Thymus (tissue), 11 donors: ENCODE data around the gene CLIP1. TPM values are rescaled to one million over a fixed set of nuclear protein-coding genes. Genes with fewer than 3 reads are reported as not detected.
"Not testable (repeated sequence)": the region's sequence is repeated elsewhere in the genome, so short reads cannot be mapped to it uniquely, and the experiment has no call there.

ENCODE experiments used
- DNase-seq, 9 donors: peaks; one replicate each; pipeline ENCODE4 v3.0.0-alpha.2; 2013; ENCODE audit warnings: low spot score in 9 of 9, low read depth in 6 of 9, missing footprints in 1 of 9
- H3K27ac ChIP-seq, 2 donors: one replicate each; pipeline ENCODE4 v1.5.1; 2013; ENCODE audit warnings: control low read depth in 1 of 2, low read depth in 1 of 2, low read length in 1 of 2, mild to moderate bottlenecking in 1 of 2, moderate library complexity in 1 of 2
- H3K27me3 ChIP-seq, 2 donors: one replicate each; pipeline ENCODE4 v1.5.1; 2013; ENCODE audit warnings: low read length in 1 of 2; ENCODE audit not compliant: control insufficient read depth in 2 of 2, insufficient read depth in 1 of 2
- H3K36me3 ChIP-seq, 2 donors: one replicate each; pipeline ENCODE4 v1.5.1; 2013; ENCODE audit warnings: low read length in 1 of 2, mild to moderate bottlenecking in 1 of 2, moderate library complexity in 1 of 2; ENCODE audit not compliant: control insufficient read depth in 2 of 2, insufficient read depth in 2 of 2
- H3K4me1 ChIP-seq, 2 donors: one replicate each; pipeline ENCODE4 v1.5.1; 2013; ENCODE audit warnings: low read length in 2 of 2; ENCODE audit not compliant: control insufficient read depth in 2 of 2, insufficient read depth in 2 of 2
- H3K4me3 ChIP-seq, 2 donors: one replicate each; pipeline ENCODE4 v1.5.1; 2013; ENCODE audit warnings: low read length in 2 of 2, control low read depth in 1 of 2, mild to moderate bottlenecking in 1 of 2
- H3K9me3 ChIP-seq, 2 donors: one replicate each; pipeline ENCODE4 v1.5.1; 2013; ENCODE audit warnings: low read length in 1 of 2, mild to moderate bottlenecking in 1 of 2; ENCODE audit not compliant: control insufficient read depth in 2 of 2, insufficient read depth in 1 of 2
- WGBS: extraction: QIAGEN DNeasy Blood & Tissue Kit; methylation state at CpG from one replicate; pipeline ENCODE4 v1.1.7; 2013; 5-methylcytosine and 5-hydroxymethylcytosine counted together
- polyA plus RNA-seq: library from polyadenylated mRNA; stranded (reverse); fragments of 200-250 nt; gene quantifications from one replicate; pipeline ENCODE4 v1.2.3, GENCODE V29; 2013
- total RNA-seq: library from RNA; stranded (reverse); fragments of 120-200 nt; gene quantifications from one replicate; pipeline ENCODE4 v1.2.4, GENCODE V29; 2013
- donor health status: healthy.

Gene CLIP1
- total and polyA plus RNA-seq, 2 donors, result 18.4 to 26.7 TPM

- Histone ChIP-seq H3K27me3 (no peaks in the 10 kb centered on the region), H3K27ac (peak overlapping the region in 1 of 2 donors; percentile 31), H3K36me3 (no peaks in the 10 kb centered on the region), H3K9me3 (no peaks in the 10 kb centered on the region), H3K4me1 (peaks cover 5 to 9% of the 10 kb centered on the region in 2 donors), H3K4me3 (no peak overlapping the region)
- DNase-seq, result no peak
- 70% methylated on average over 6 of the region's 6 CpGs for WGBS
Measured at GRCh38 chr12:122403115-122403770, 19.2 kb downstream of the CLIP1 start.

DNA sequence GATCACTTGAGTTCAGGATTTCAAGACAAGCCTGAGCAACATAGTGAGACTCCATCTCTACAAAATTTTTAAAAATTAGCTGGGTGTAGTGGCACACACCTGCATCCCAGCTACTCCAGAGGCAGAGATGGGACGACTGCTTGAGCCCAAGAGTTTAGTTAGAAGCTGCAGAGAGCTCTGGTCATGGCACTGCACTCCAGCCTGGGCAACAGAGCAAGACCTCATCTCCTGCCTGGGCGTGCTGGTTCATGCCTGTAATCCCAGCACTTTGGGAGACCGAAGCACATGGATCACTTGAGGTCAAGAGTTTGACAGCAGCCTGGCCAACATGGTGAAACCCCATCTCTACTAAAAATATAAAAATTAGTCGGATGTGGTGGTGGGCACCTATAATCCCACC, 20.2 kb downstream of the CLIP1 start:
- 95% methylated on average over 4 of the region's 4 CpGs for WGBS
- Histone ChIP-seq H3K27me3 (no peaks in the 10 kb centered on the region), H3K27ac (no peak overlapping the region)

DNA sequence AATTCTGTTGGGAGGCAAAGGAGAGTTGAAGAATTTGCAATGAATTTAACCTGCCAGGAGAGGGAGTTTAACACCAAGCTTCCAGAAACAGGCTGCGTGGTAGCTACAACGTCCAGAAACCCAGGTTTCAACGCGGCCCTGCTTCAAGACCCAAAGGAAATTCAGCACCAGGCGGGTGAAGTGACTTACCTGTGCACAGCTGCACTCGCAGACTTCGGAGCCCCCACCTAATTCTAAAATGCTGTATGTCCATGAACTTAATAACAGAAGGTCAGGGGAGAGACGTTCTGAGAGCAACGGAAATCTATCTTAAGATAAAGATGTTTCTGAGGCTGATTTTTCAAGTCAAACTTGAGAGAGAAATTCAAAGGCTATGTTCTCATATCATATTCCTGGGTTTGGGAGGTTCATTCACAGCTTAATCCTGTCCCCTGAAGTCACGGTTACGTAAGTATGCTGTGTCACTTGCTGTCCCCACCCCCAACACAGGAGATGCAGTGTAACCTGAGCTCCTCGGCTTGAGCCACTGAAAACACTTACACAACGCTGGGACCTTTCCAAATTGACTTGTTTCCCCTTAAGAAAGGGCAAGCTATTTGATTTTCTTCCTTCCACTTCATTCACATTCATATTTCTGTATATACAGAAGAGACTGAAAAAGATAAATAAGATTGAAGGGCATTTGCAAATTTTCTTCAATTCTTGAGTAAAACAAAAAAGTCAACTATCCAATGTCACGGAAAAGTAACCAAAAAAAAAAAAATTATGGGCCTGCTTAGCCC, 22.7 kb downstream of the CLIP1 start:
- peaks cover 5 to 9% of the 10 kb centered on the region in 2 donors for H3K4me1 ChIP-seq
- WGBS, result 40% methylated on average over 14 of the region's 14 CpGs
- DNase-seq, result peak in 4 of 9 donors; percentile 23 to 72 (median 42)

More for the DNA sequence above, 20.2 kb downstream of the CLIP1 start:
- no peaks in the 10 kb centered on the region for H3K36me3 ChIP-seq
- peaks cover 5 to 9% of the 10 kb centered on the region in 2 donors for H3K4me1 ChIP-seq
- H3K4me3 ChIP-seq, result no peak overlapping the region
- no peak for DNase-seq
- no peaks in the 10 kb centered on the region for H3K9me3 ChIP-seq

GRCh38 chr12:122399254-122399591, 23.2 kb downstream of the CLIP1 start:
- no peaks in the 10 kb centered on the region for H3K36me3 ChIP-seq
- H3K4me3 ChIP-seq, result no peak overlapping the region
- no peaks in the 10 kb centered on the region for H3K27me3 ChIP-seq
- H3K4me1 ChIP-seq, result peaks cover 5 to 9% of the 10 kb centered on the region in 2 donors
- 35% methylated on average over 2 of the region's 2 CpGs for WGBS
- DNase-seq, result peak in 1 of 9 donors; percentile 24
- peaks cover 0 to 5% of the 10 kb centered on the region in 2 donors for H3K9me3 ChIP-seq
- peak overlapping the region; percentile 8 to 25 for H3K27ac ChIP-seq

More for the DNA sequence above, 22.7 kb downstream of the CLIP1 start:
- Histone ChIP-seq H3K36me3 (no peaks in the 10 kb centered on the region), H3K4me3 (no peak overlapping the region), H3K9me3 (peaks cover 0 to 5% of the 10 kb centered on the region in 2 donors), H3K27ac (peak overlapping the region; percentile 60 to 68), H3K27me3 (no peaks in the 10 kb centered on the region)

DNA sequence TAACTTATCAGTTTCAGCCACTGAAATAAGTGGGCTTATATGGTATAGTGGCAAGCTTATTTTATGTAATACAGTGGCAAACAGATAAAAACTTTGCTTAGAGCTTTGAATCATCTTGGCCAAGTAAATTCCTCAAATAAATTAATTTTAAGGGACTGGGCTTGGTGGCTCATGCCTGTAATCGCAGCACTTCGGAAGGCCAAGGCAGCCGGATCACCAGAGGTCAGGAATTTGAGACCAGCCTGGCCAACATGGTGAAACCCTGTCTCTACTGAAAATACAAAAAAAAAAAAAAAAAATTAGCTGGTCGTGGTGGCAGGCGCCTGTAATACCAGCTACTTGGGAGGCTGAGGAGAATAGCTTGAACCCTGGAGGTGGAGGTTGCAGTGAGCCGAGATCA, 24.5 kb downstream of the CLIP1 start:
- not testable (repeated sequence) for H3K4me3 ChIP-seq, H3K36me3 ChIP-seq, DNase-seq, H3K27ac ChIP-seq, H3K4me1 ChIP-seq, H3K27me3 ChIP-seq, H3K9me3 ChIP-seq
- WGBS, result 98% methylated on average over 6 of the region's 6 CpGs

GRCh38 chr12:122395319-122395718, 27.1 kb downstream of the CLIP1 start:
- Histone ChIP-seq H3K27me3 (no peaks in the 10 kb centered on the region), H3K9me3 (peaks cover 0 to 5% of the 10 kb centered on the region in 2 donors), H3K27ac (no peak overlapping the region), H3K4me3 (no peak overlapping the region), H3K4me1 (peaks cover 5 to 9% of the 10 kb centered on the region in 2 donors), H3K36me3 (no peaks in the 10 kb centered on the region)
- WGBS, result 93% methylated on average over 3 of the region's 3 CpGs
- DNase-seq, result no peak

DNA sequence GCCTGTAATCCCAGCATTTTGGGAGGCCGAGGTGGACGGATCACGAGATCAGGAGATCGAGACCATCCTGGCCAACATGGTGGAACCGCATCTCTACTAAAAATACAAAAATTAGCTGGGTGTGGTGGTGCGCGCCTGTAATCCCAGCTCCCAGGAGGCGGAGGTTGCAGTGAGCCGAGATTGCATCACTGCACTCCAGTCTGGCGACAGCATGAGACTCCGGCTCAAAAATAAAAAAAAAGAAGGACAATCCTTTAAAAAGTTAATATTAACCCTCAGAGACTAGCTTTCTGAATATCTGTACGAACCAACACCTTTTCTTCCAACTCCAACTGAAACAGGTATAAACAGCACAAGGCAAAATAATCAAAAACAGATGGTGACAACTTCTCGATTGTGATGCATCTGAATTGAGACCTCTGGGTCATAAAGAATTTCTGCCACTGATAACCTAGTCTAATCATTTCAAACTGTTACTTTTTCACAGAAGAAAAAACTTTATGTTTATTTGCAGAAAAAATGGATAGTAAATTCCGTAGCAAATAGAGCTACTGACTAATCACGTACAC, 27.8 kb downstream of the CLIP1 start:
- Histone ChIP-seq H3K4me3 (no peak overlapping the region), H3K4me1 (peaks cover 5 to 7% of the 10 kb centered on the region in 2 donors), H3K9me3 (peaks cover 0 to 5% of the 10 kb centered on the region in 2 donors), H3K27me3 (no peaks in the 10 kb centered on the region), H3K27ac (no peak overlapping the region), H3K36me3 (no peaks in the 10 kb centered on the region)
- no peak for DNase-seq
- WGBS, result 98% methylated on average over 14 of the region's 15 CpGs

GRCh38 chr12:122393817-122394216, 28.7 kb downstream of the CLIP1 start:
- H3K4me3 ChIP-seq, result no peak overlapping the region
- no peaks in the 10 kb centered on the region for H3K36me3 ChIP-seq
- H3K4me1 ChIP-seq, result no peaks in the 10 kb centered on the region
- WGBS, result 91% methylated on average over 4 of the region's 4 CpGs
- no peaks in the 10 kb centered on the region for H3K27me3 ChIP-seq
- DNase-seq, result peak in 1 of 9 donors; percentile 19
- no peak overlapping the region for H3K27ac ChIP-seq
- peaks cover 0 to 5% of the 10 kb centered on the region in 2 donors for H3K9me3 ChIP-seq

GRCh38 chr12:122392411-122392810, 30.1 kb downstream of the CLIP1 start:
- DNase-seq, result no peak
- H3K4me3 ChIP-seq, result no peak overlapping the region
- WGBS, result over 99% methylated on average over 5 of the region's 5 CpGs
- H3K4me1 ChIP-seq, result no peaks in the 10 kb centered on the region
- peaks cover 0 to 5% of the 10 kb centered on the region in 2 donors for H3K9me3 ChIP-seq
- no peaks in the 10 kb centered on the region for H3K36me3 ChIP-seq
- no peaks in the 10 kb centered on the region for H3K27me3 ChIP-seq
- H3K27ac ChIP-seq, result no peak overlapping the region
